Epithelial cell of esophagus (primary cell): ENCODE measurements around the gene FABP1.

ENCODE experiments used
- DNase-seq: peaks from one replicate; pipeline ENCODE4 v3.0.0; 2010; ENCODE audit warnings: low read depth
- H3K4me3 ChIP-seq: 2 replicates; pipeline ENCODE4 v1.5.1; 2011; ENCODE audit warnings: mild to moderate bottlenecking, low read length, control low read depth
- TF ChIP-seq, protein P1 (sequence below): IDR thresholded peaks from 2 replicates; pipeline ENCODE4 v1.5.1; 2011; ENCODE audit warnings: low read depth, mild to moderate bottlenecking, low read length, control low read depth, inconsistent platforms; ENCODE audit not compliant: insufficient read depth; ENCODE audit errors: missing control alignments

The FABP1 gene

DNA sequence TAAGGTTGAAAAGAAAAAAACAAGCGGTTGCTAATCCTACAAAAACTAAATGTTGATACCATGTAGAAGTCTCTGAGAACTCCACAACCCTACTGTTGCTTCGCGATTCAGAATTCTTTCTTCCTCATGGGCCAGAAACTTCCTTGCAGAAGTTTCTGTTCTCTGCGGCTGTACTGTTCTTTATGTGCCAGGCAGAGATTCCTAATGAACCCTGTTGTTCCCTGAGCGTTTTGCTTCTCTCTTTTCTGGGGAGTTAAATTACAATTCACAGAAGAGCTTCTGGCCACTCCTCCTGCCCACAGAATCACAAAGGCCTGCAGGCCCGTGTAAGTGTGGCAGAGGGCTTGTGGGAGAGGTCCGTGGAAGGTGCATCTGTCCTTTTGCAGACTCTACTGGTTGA is 40.5 kb upstream of the FABP1 start:
- TF ChIP-seq, protein P1, sequence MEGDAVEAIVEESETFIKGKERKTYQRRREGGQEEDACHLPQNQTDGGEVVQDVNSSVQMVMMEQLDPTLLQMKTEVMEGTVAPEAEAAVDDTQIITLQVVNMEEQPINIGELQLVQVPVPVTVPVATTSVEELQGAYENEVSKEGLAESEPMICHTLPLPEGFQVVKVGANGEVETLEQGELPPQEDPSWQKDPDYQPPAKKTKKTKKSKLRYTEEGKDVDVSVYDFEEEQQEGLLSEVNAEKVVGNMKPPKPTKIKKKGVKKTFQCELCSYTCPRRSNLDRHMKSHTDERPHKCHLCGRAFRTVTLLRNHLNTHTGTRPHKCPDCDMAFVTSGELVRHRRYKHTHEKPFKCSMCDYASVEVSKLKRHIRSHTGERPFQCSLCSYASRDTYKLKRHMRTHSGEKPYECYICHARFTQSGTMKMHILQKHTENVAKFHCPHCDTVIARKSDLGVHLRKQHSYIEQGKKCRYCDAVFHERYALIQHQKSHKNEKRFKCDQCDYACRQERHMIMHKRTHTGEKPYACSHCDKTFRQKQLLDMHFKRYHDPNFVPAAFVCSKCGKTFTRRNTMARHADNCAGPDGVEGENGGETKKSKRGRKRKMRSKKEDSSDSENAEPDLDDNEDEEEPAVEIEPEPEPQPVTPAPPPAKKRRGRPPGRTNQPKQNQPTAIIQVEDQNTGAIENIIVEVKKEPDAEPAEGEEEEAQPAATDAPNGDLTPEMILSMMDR: no peak
- no peak overlapping the region for H3K4me3 ChIP-seq
- DNase-seq: no peak

- TF ChIP-seq, protein P1: no peak
- H3K4me3 ChIP-seq: no peak overlapping the region
- no peak for DNase-seq
Observed at GRCh38 chr2:88167740-88168139, 39.9 kb upstream of the FABP1 start.

GRCh38 chr2:88165332-88166003 is 37.6 kb upstream of the FABP1 start:
- TF ChIP-seq, protein P1: no peak
- no peak overlapping the region for H3K4me3 ChIP-seq
- DNase-seq: no peak

GRCh38 chr2:88161446-88162244 is 33.8 kb upstream of the FABP1 start:
- TF ChIP-seq, protein P1: no peak

GRCh38 chr2:88160517-88160916 is 32.7 kb upstream of the FABP1 start:
- TF ChIP-seq, protein P1: no peak
- no peak for DNase-seq
- H3K4me3 ChIP-seq: no peak overlapping the region

More at GRCh38 chr2:88161446-88162244, 33.8 kb upstream of the FABP1 start:
- DNase-seq: peak; percentile 86
- H3K4me3 ChIP-seq: no peak overlapping the region

DNA sequence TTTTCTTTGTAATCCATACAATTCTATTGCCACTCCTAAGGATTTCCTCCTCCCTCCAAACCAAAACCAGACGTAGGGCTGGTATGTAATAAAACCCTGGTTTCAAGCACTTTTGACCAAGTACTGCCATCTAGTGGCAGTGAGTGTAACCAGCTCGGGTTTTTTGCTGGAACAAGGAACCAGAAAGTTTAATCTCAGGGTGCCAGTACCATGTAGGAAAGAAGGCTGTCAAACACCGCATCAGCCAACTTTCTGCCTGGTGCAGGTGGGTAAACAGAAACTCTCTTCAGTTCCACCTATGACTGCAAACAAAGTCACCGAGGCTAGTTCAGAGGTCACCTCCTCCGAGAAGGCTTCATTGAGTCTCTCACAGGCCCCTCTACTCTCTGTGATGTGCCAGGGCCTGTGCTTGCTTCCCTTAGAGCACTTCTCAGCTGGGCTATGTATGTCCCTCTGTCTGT is 32.1 kb upstream of the FABP1 start:
- TF ChIP-seq, protein P1: peak; percentile 86
- no peak overlapping the region for H3K4me3 ChIP-seq
- peak; percentile 70 for DNase-seq

- TF ChIP-seq, protein P1: no peak
- no peak overlapping the region for H3K4me3 ChIP-seq
Observed at GRCh38 chr2:88159481-88159880, 31.6 kb upstream of the FABP1 start.

More at GRCh38 chr2:88159481-88159880, 31.6 kb upstream of the FABP1 start:
- no peak for DNase-seq
